ENCODE measurements around the gene PCDHGA8.

GRCh38 chr5:141427783-141428426 lies 35.5 kb downstream of the PCDHGA8 start:
- TF ChIP-seq CTCF (IDR thresholded peaks at IDR 0.05) (no peak), POLR2A (IDR thresholded peaks at IDR 0.05) (no peak)

Measured in uterus (tissue), 2 donors.